ENCODE results near the gene HS2ST1.

HS2ST1 gene

GRCh38 chr1:87144316-87144895 is 230.0 kb downstream of the HS2ST1 start:
- Histone ChIP-seq H4K20me1 (ENCODE audit: insufficient read depth, low read length) (no peaks in the 10 kb centered on the region), H3K4me3 (ENCODE audit: low read depth, low read length, poor library complexity, severe bottlenecking) (no peak overlapping the region), H3K27me3 (ENCODE audit: insufficient read depth, low read length) (no peaks in the 10 kb centered on the region)

DNA sequence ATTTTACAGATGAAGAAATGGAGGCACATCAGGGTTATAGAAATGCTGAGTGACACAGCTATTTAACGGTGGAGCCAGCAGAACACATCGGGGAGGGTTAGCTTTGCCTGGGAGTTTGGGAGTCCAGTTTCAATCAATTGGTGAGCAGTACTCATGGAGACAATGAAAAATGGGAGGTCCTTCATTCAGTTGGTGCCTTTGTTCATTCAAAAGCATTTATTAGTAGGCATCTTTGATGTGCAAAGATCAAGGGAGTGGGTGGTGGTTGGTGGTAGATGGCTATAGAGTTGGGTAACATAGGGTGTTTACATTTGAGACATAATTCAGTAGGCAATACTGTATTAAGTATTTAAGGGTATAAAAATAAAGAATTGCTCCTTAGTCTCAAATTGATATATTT is 230.5 kb downstream of the HS2ST1 start:
- no peaks in the 10 kb centered on the region for H4K20me1 ChIP-seq (ENCODE audit: insufficient read depth, low read length)
- H3K9me3 ChIP-seq (ENCODE audit: low read length): no peaks in the 10 kb centered on the region
- H3K9me2 ChIP-seq (ENCODE audit: low read depth, low read length): no peaks in the 10 kb centered on the region
- H3K36me3 ChIP-seq (ENCODE audit: insufficient read depth, low read length): no peaks in the 10 kb centered on the region
- H3K79me2 ChIP-seq (ENCODE audit: insufficient read depth, low read length): no peaks in the 10 kb centered on the region
- H2AFZ ChIP-seq (ENCODE audit: low read length): no peak overlapping the region
- H3K4me2 ChIP-seq (ENCODE audit: low read length): no peak overlapping the region
- no peaks in the 10 kb centered on the region for H3F3A ChIP-seq (ENCODE audit: insufficient read depth, low read length)
- TF ChIP-seq EZH2 (IDR thresholded peaks at IDR 0.05; ENCODE audit: borderline replicate concordance, low read length) (no peak), CTCF (IDR thresholded peaks at IDR 0.05; ENCODE audit: low read length) (no peak)
- peaks cover 19% of the 10 kb centered on the region for H3K4me1 ChIP-seq (ENCODE audit: insufficient read depth, low read length, severe bottlenecking)
- H3K27me3 ChIP-seq (ENCODE audit: insufficient read depth, low read length): no peaks in the 10 kb centered on the region
- H3K9ac ChIP-seq (ENCODE audit: low read length): no peak overlapping the region
- no peak overlapping the region for H3K27ac ChIP-seq (ENCODE audit: low read depth, low read length, poor library complexity, severe bottlenecking)
- no peak overlapping the region for H3K4me3 ChIP-seq (ENCODE audit: low read depth, low read length, poor library complexity, severe bottlenecking)

More at GRCh38 chr1:87144316-87144895, 230.0 kb downstream of the HS2ST1 start:
- Histone ChIP-seq H3K4me2 (ENCODE audit: low read length) (no peak overlapping the region), H3K79me2 (ENCODE audit: insufficient read depth, low read length) (no peaks in the 10 kb centered on the region), H3K9me3 (ENCODE audit: low read length) (no peaks in the 10 kb centered on the region), H3K27ac (ENCODE audit: low read depth, low read length, poor library complexity, severe bottlenecking) (no peak overlapping the region), H3F3A (ENCODE audit: insufficient read depth, low read length) (no peaks in the 10 kb centered on the region), H3K4me1 (ENCODE audit: insufficient read depth, low read length, severe bottlenecking) (peaks cover 13% of the 10 kb centered on the region), H3K36me3 (ENCODE audit: insufficient read depth, low read length) (no peaks in the 10 kb centered on the region), H3K9me2 (ENCODE audit: low read depth, low read length) (no peaks in the 10 kb centered on the region), H2AFZ (ENCODE audit: low read length) (no peak overlapping the region), H3K9ac (ENCODE audit: low read length) (no peak overlapping the region)
- no peak for TF ChIP-seq EZH2 (IDR thresholded peaks at IDR 0.05; ENCODE audit: borderline replicate concordance, low read length)
- TF ChIP-seq CTCF (IDR thresholded peaks at IDR 0.05; ENCODE audit: low read length): no peak

DNA sequence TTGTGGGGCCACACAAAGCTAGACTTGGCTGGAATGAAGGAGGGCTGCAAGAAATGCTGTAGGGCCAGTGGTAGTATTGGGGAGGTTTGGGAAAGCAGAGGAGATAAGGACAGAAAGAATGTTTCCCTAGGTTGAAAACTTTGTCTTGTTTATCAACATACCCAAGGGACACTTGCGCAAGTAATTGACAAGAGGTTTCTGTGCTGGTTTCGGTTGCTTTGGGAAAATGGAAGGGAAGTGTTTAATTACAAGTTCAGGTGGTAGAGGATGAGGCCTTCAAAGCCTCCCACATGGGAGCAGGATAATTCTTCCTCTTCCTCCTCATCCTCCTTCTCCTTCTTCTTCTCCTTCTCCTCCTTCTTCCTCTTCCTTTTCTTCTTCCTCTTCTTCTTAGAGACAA is 232.1 kb downstream of the HS2ST1 start:
- H3K36me3 ChIP-seq (ENCODE audit: insufficient read depth, low read length): no peaks in the 10 kb centered on the region
- no peaks in the 10 kb centered on the region for H3K79me2 ChIP-seq (ENCODE audit: insufficient read depth, low read length)
- peaks cover 34% of the 10 kb centered on the region for H3K4me1 ChIP-seq (ENCODE audit: insufficient read depth, low read length, severe bottlenecking)
- no peaks in the 10 kb centered on the region for H3F3A ChIP-seq (ENCODE audit: insufficient read depth, low read length)
- H4K20me1 ChIP-seq (ENCODE audit: insufficient read depth, low read length): no peaks in the 10 kb centered on the region
- H3K27me3 ChIP-seq (ENCODE audit: insufficient read depth, low read length): no peaks in the 10 kb centered on the region
- no peak overlapping the region for H3K27ac ChIP-seq (ENCODE audit: low read depth, low read length, poor library complexity, severe bottlenecking)
- H3K9me3 ChIP-seq (ENCODE audit: low read length): no peaks in the 10 kb centered on the region
- no peak overlapping the region for H3K4me3 ChIP-seq (ENCODE audit: low read depth, low read length, poor library complexity, severe bottlenecking)
- TF ChIP-seq CTCF (IDR thresholded peaks at IDR 0.05; ENCODE audit: low read length): no peak
- TF ChIP-seq EZH2 (IDR thresholded peaks at IDR 0.05; ENCODE audit: borderline replicate concordance, low read length): no peak
- H3K9ac ChIP-seq (ENCODE audit: low read length): no peak overlapping the region
- H3K9me2 ChIP-seq (ENCODE audit: low read depth, low read length): no peaks in the 10 kb centered on the region
- H2AFZ ChIP-seq (ENCODE audit: low read length): no peak overlapping the region
- H3K4me2 ChIP-seq (ENCODE audit: low read length): no peak overlapping the region

Measured in OCI-LY1 (cell line).